ENCODE measurements around the gene SDR42E1.
"Not testable (repeated sequence)": the region's sequence is repeated elsewhere in the genome, so short reads cannot be mapped to it uniquely, and the experiment has no call there.

Gene SDR42E1

GRCh38 chr16:81997738-81998137 lies 13.5 kb downstream of the SDR42E1 start:
- DNase-seq: no peak

GRCh38 chr16:81996664-81997509 lies 14.4 kb downstream of the SDR42E1 start:
- peak; percentile 60 for DNase-seq

GRCh38 chr16:81995651-81996050 lies 15.6 kb downstream of the SDR42E1 start:
- no peak for DNase-seq

GRCh38 chr16:81994485-81994884 lies 16.8 kb downstream of the SDR42E1 start:
- no peak for DNase-seq

GRCh38 chr16:81992859-81993258 lies 18.4 kb downstream of the SDR42E1 start:
- no peak for DNase-seq

GRCh38 chr16:81987706-81988105 lies 23.6 kb downstream of the SDR42E1 start:
- no peak for DNase-seq

- DNase-seq: no peak
Measured at GRCh38 chr16:81987121-81987520, 24.1 kb downstream of the SDR42E1 start.

GRCh38 chr16:81977335-81977942 lies 33.8 kb downstream of the SDR42E1 start:
- DNase-seq: not testable (repeated sequence)

- no peak for DNase-seq
Measured at GRCh38 chr16:81975637-81976036, 35.6 kb downstream of the SDR42E1 start.

- no peak for DNase-seq
Measured at GRCh38 chr16:81973737-81974136, 37.5 kb downstream of the SDR42E1 start.

GRCh38 chr16:81971853-81972252 lies 39.4 kb downstream of the SDR42E1 start:
- DNase-seq: no peak

- DNase-seq: no peak
Measured at GRCh38 chr16:81967358-81967757, 43.9 kb downstream of the SDR42E1 start.

- DNase-seq: no peak
Measured at GRCh38 chr16:81964808-81965207, 46.5 kb downstream of the SDR42E1 start.

GRCh38 chr16:81956213-81956948 lies 54.9 kb downstream of the SDR42E1 start:
- DNase-seq: no peak

- DNase-seq: no peak
Measured at GRCh38 chr16:81951564-81951963, 59.7 kb downstream of the SDR42E1 start.

- no peak for DNase-seq
Measured at GRCh38 chr16:81946206-81946605, 65.1 kb downstream of the SDR42E1 start.

- no peak for DNase-seq
Measured at GRCh38 chr16:81945665-81946064, 65.6 kb downstream of the SDR42E1 start.

GRCh38 chr16:81942007-81942601 lies 69.2 kb downstream of the SDR42E1 start:
- DNase-seq: no peak

GRCh38 chr16:81940781-81941560 lies 70.3 kb downstream of the SDR42E1 start:
- no peak for DNase-seq

- DNase-seq: no peak
Measured at GRCh38 chr16:81939164-81940056, 71.9 kb downstream of the SDR42E1 start.

Data from left hindlimb (tissue), 1 donor.